OCI-LY3 (cell line): ENCODE data around the gene TTC7B.

ENCODE experiments used
- CTCF ChIP-seq: fragments of 200-600, 300-600 bp; sonication (generic); IDR thresholded peaks from 2 replicates; pipeline ENCODE4 v1.5.1; 2014; ENCODE audit warnings: antibody characterized with exemption, low read length, low read depth
- EZH2phosphoT487 ChIP-seq: fragments of 200-600 bp; shearing (Covaris generic); IDR thresholded peaks from 2 replicates; pipeline ENCODE4 v1.6.1; 2018; ENCODE audit warnings: antibody characterized with exemption, mixed run types, low read depth

- TF ChIP-seq CTCF (no peak), EZH2phosphoT487 (no peak)
Measured at GRCh38 chr14:90499908-90500664, 316.1 kb downstream of the TTC7B start.
